ENCODE data around the gene NCK1.
"Not testable (repeated sequence)": the region's sequence is repeated elsewhere in the genome, so short reads cannot be mapped to it uniquely, and the experiment has no call there.

NCK1 gene

DNA sequence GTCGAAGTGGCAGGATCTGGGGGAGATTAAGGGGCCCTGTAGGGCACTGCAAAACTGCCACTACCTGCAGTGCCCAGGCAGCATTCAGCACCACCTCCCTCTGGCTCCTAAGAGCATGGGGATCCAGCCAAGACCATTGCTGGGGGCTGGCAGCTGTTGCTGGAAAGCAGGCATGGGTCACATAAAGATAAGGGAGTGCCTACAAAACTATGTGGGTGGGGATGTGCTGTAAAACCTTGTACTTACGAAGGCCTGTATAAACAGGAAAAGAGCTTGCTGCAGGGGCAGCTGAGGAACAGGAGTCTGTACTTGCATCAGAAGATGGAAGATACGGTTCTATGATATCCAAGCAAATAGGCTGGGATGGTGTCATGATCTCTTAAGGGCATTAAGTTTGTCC, 122.8 kb downstream of the NCK1 start:
- Histone ChIP-seq H3K9me3 (ENCODE audit: severe bottlenecking) (peaks cover 4% of the 10 kb centered on the region), H3K27ac (no peak overlapping the region), H3K27me3 (ENCODE audit: insufficient read depth, low read depth, severe bottlenecking) (no peaks in the 10 kb centered on the region), H3K4me3 (ENCODE audit: low read depth, low read length) (no peak overlapping the region), H3K36me3 (no peaks in the 10 kb centered on the region)
- no peak for DNase-seq
- TF ChIP-seq, protein P1, sequence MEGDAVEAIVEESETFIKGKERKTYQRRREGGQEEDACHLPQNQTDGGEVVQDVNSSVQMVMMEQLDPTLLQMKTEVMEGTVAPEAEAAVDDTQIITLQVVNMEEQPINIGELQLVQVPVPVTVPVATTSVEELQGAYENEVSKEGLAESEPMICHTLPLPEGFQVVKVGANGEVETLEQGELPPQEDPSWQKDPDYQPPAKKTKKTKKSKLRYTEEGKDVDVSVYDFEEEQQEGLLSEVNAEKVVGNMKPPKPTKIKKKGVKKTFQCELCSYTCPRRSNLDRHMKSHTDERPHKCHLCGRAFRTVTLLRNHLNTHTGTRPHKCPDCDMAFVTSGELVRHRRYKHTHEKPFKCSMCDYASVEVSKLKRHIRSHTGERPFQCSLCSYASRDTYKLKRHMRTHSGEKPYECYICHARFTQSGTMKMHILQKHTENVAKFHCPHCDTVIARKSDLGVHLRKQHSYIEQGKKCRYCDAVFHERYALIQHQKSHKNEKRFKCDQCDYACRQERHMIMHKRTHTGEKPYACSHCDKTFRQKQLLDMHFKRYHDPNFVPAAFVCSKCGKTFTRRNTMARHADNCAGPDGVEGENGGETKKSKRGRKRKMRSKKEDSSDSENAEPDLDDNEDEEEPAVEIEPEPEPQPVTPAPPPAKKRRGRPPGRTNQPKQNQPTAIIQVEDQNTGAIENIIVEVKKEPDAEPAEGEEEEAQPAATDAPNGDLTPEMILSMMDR (IDR thresholded peaks at IDR 0.05; ENCODE audit: low read depth, low read length), result no peak

DNA sequence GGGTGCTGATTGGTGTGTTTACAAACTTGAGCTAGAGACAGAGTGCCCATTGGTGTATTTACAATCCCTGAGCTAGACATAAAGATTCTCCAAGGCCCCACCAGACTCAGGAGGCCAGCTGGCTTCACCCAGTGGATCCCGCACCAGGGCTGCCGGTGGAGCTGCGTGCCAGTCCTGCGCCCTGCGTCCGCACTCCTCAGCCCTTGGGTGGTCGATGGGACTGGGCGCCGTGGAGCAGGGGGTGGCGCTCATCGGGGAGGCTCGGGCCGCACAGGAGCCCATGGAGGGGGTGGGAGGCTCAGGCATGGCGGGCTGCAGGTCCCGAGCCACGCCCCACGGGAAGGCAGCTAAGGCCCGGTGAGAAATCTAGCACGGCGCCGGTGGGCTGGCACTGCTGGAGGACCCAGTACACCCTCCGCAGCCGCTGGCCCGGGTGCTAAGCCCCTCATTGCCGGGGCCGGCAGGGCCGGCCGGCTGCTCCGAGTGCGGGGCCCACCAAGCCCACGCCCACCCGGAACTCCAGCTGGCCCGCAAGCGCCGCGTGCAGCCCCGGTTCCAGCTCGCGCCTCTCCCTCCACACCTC, 125.5 kb downstream of the NCK1 start:
- DNase-seq, H3K27ac ChIP-seq: not testable (repeated sequence)

GRCh38 chr3:136988651-136989050, 126.6 kb downstream of the NCK1 start:
- H3K27ac ChIP-seq, result no peak overlapping the region
- DNase-seq, result no peak
- H3K9me3 ChIP-seq (ENCODE audit: severe bottlenecking), result peaks cover 4% of the 10 kb centered on the region
- H3K27me3 ChIP-seq (ENCODE audit: insufficient read depth, low read depth, severe bottlenecking), result no peaks in the 10 kb centered on the region
- TF ChIP-seq, protein P1 (IDR thresholded peaks at IDR 0.05; ENCODE audit: low read depth, low read length), result no peak
- no peaks in the 10 kb centered on the region for H3K36me3 ChIP-seq
- no peak overlapping the region for H3K4me3 ChIP-seq (ENCODE audit: low read depth, low read length)

More for the DNA sequence above, 125.5 kb downstream of the NCK1 start:
- not testable (repeated sequence) for H3K27me3 ChIP-seq (ENCODE audit: insufficient read depth, low read depth, severe bottlenecking); H3K4me3 ChIP-seq (ENCODE audit: low read depth, low read length); H3K9me3 ChIP-seq (ENCODE audit: severe bottlenecking); H3K36me3 ChIP-seq

- Histone ChIP-seq H3K4me3 (ENCODE audit: low read depth, low read length) (no peak overlapping the region), H3K27ac (no peak overlapping the region), H3K9me3 (ENCODE audit: severe bottlenecking) (peaks cover 4% of the 10 kb centered on the region), H3K36me3 (no peaks in the 10 kb centered on the region), H3K27me3 (ENCODE audit: insufficient read depth, low read depth, severe bottlenecking) (no peaks in the 10 kb centered on the region)
- TF ChIP-seq, protein P1 (IDR thresholded peaks at IDR 0.05; ENCODE audit: low read depth, low read length), result no peak
- DNase-seq, result no peak
These were observed 127.9 kb downstream of the NCK1 start for GRCh38 chr3:136989781-136990524.

- Histone ChIP-seq H3K27ac (no peak overlapping the region), H3K27me3 (ENCODE audit: insufficient read depth, low read depth, severe bottlenecking) (no peaks in the 10 kb centered on the region), H3K4me3 (ENCODE audit: low read depth, low read length) (no peak overlapping the region), H3K36me3 (no peaks in the 10 kb centered on the region), H3K9me3 (ENCODE audit: severe bottlenecking) (peaks cover 4% of the 10 kb centered on the region)
- TF ChIP-seq, protein P1 (IDR thresholded peaks at IDR 0.05; ENCODE audit: low read depth, low read length), result no peak
- no peak for DNase-seq
These were observed 128.8 kb downstream of the NCK1 start for GRCh38 chr3:136990826-136991225.

DNA sequence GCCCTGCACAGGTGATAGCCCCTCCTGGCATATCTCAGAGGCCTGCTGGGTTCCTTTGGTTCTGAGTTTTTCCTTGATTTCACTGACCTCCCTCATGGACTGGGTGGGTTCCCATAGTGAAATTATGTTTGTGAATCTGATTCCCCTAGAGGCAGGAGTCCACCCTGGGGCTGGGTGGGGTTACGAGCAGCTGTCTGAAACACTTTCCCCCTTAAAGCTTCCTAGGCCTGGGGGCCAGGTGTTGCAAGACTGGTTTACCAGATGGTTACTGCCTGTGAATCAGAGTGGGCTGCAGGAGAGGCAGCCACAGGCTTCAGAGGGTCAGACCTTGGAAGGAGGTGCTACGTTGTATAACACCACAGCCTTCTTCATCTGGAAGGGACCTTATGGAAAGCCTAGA, 130.1 kb downstream of the NCK1 start:
- H3K9me3 ChIP-seq (ENCODE audit: severe bottlenecking), result peaks cover 4% of the 10 kb centered on the region
- no peaks in the 10 kb centered on the region for H3K36me3 ChIP-seq
- DNase-seq, result no peak
- TF ChIP-seq, protein P1 (IDR thresholded peaks at IDR 0.05; ENCODE audit: low read depth, low read length), result no peak
- no peak overlapping the region for H3K27ac ChIP-seq
- H3K27me3 ChIP-seq (ENCODE audit: insufficient read depth, low read depth, severe bottlenecking), result no peaks in the 10 kb centered on the region
- H3K4me3 ChIP-seq (ENCODE audit: low read depth, low read length), result no peak overlapping the region
